Heart right ventricle (tissue), 16 donors: ENCODE measurements around the gene WHAMM. TPM values are rescaled to one million over a fixed set of nuclear protein-coding genes. Genes with fewer than 3 reads are reported as not detected.

Source experiments
- ATAC-seq, 8 donors: fragments of 200-7000 bp; cut with Tn5 transposase; one replicate each; pipeline ENCODE4 v1.9.1; 2020; ENCODE audit warnings: mild to moderate bottlenecking in 8 of 8, moderate library complexity in 8 of 8, moderate number of reproducible peaks in 1 of 8
- DNase-seq, 2 donors: peaks; one replicate each; pipeline ENCODE4 v3.0.0-alpha.2; 2020
- H3K27ac ChIP-seq, 10 donors: fragments of 200-600 bp; sonication (generic) in 2 of 10; one replicate each; pipeline versions ENCODE4 v1.5.0 to v1.8.0; 2020 to 2022; ENCODE audit warnings: mild to moderate bottlenecking in 3 of 10
- H3K27me3 ChIP-seq, 7 donors: fragments of 200-600 bp; one replicate each; pipeline ENCODE4 v1.8.0; 2021 to 2022; ENCODE audit warnings: mild to moderate bottlenecking in 2 of 7
- H3K36me3 ChIP-seq, 9 donors: fragments of 200-600 bp; sonication (generic) in 1 of 9; one replicate each; pipeline versions ENCODE4 v1.5.0 to v1.8.0; 2020 to 2022; ENCODE audit warnings: mild to moderate bottlenecking in 2 of 9
- H3K4me1 ChIP-seq, 9 donors: fragments of 200-600 bp; sonication (generic) in 1 of 9; one replicate each; pipeline versions ENCODE4 v1.5.0 to v1.8.0; 2020 to 2022; ENCODE audit warnings: mild to moderate bottlenecking in 4 of 9
- H3K4me3 ChIP-seq, 10 donors: fragments of 200-600 bp; sonication (generic) in 2 of 10; one replicate each; pipeline versions ENCODE4 v1.5.0 to v1.8.0; 2020 to 2022; ENCODE audit warnings: mild to moderate bottlenecking in 7 of 10, moderate library complexity in 2 of 10
- H3K9me3 ChIP-seq, 11 donors: fragments of 200-600 bp in 10 of 11; sonication (generic) in 2 of 11; one replicate each; pipeline versions ENCODE4 v1.5.0 to v1.8.0; 2013 to 2022; ENCODE audit warnings: mild to moderate bottlenecking in 2 of 11, control low read depth in 1 of 11, moderate library complexity in 1 of 11
- WGBS, 2 donors: extraction: QIAGEN DNeasy Blood & Tissue Kit; methylation state at CpG; one replicate each; pipeline ENCODE4 v1.1.7; 2013; ENCODE audit warnings: inconsistent platforms in 1 of 2; 5-methylcytosine and 5-hydroxymethylcytosine counted together
- intact Hi-C, 10 donors: fragments of 100-400 bp; cut with DNase I; formaldehyde crosslinking; loops; one replicate each; pipeline versions ENCODE4 v1.11.1 to v1.14.2; 2022
- polyA plus RNA-seq, 2 donors: library from polyadenylated mRNA; stranded (reverse); fragments of 200-250 nt; gene quantifications; one replicate each; pipeline ENCODE4 v1.2.3, GENCODE V29; 2013
- total RNA-seq, 10 donors: library from RNA; stranded (reverse); fragmentation: NEBNext Ultra II Directional in 3 of 10; extraction: Animal tissue kit (Norgen Biotek cat#: 25700) in 3 of 10; gene quantifications; one replicate each; pipeline versions ENCODE4 v1.2.1 to v1.2.4, GENCODE V29; 2021 to 2023
- TF ChIP-seq, protein P1 (sequence below), 9 donors: fragments of 200-600 bp; sonication (generic) in 2 of 9; IDR thresholded peaks; one replicate each; pipeline versions ENCODE4 v1.5.0 to v1.8.0; 2021 to 2022; ENCODE audit warnings: antibody characterized with exemption in 9 of 9, mild to moderate bottlenecking in 5 of 9, moderate library complexity in 1 of 9
- donor health status: Arrhythmogenic right ventricular cardiomyopathy.
- donor health status: ischemic (EF 13 %, LVEDD 7.1; RV severe dilation, severe dysfunction).
- donor health status: healthy with polysubstance abuse.
- donor health status: DM: no; HTN: yes; CAD: no.
- donor health status: DM: no; HTN: no; CAD: no.
- donor health status: ischemic (EF 25% LVEDD 6.9; RV normal size, moderate dysfunction).
- donor health status: ischemic (EF 25% LVEDD 5.7; RV mildly dilated, moderate dysfunction).
- donor health status: healthy.
- donor health status: DM: yes; HTN: yes; CAD: no.
- donor health status: Ischemic cardiomyopathy.
- donor health status: ischemic (EF 35%, LVEDD 5.7; RV mildly dilated, moderate dysfunction).
- donor health status: nonischemic (EF 11% LVEDD 7.7; RV severe dilation, severe dysfunction).
- donor health status: DM: yes; HTN: yes; CAD: no.
- donor health status: PGD.
- donor health status: ischemic (EF 29% LVEDD 5.4; RV normal size, mild dysfunction).
- donor health status: nonischemic (EF 23%, LVEDD 6.1; RV moderate dilation, normal function).

Gene WHAMM
- total and polyA plus RNA-seq, 12 donors, result 3.2 to 8.1 (median 6.3) TPM

- Histone ChIP-seq H3K4me3 (peak overlapping the region in 3 of 10 donors; percentile 4 to 19 (median 5)), H3K27ac (peak overlapping the region in 5 of 10 donors; percentile 20 to 60 (median 58)), H3K9me3 (no peaks in the 10 kb centered on the region), H3K4me1 (peaks cover 0 to 7% (median 0%) of the 10 kb centered on the region in 9 donors), H3K27me3 (no peaks in the 10 kb centered on the region), H3K36me3 (peaks cover 0 to 15% (median 0%) of the 10 kb centered on the region in 9 donors)
- 78 to 80% methylated on average over 16 to 17 of the region's 17 CpGs for WGBS, 2 donors
- intact Hi-C loops, result loop anchor here in 3 of 10 donors (5.0 to 10.0 kb wide), 2 partner anchors 129 to 132 kb away; partner anchors contain the start of gene RAMAC (in 3 of the 3)
- peak in 7 of 8 donors; percentile 37 to 80 (median 53) for ATAC-seq
- peak in 1 of 2 donors; percentile 17 for DNase-seq
- TF ChIP-seq, protein P1, sequence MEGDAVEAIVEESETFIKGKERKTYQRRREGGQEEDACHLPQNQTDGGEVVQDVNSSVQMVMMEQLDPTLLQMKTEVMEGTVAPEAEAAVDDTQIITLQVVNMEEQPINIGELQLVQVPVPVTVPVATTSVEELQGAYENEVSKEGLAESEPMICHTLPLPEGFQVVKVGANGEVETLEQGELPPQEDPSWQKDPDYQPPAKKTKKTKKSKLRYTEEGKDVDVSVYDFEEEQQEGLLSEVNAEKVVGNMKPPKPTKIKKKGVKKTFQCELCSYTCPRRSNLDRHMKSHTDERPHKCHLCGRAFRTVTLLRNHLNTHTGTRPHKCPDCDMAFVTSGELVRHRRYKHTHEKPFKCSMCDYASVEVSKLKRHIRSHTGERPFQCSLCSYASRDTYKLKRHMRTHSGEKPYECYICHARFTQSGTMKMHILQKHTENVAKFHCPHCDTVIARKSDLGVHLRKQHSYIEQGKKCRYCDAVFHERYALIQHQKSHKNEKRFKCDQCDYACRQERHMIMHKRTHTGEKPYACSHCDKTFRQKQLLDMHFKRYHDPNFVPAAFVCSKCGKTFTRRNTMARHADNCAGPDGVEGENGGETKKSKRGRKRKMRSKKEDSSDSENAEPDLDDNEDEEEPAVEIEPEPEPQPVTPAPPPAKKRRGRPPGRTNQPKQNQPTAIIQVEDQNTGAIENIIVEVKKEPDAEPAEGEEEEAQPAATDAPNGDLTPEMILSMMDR (IDR thresholded peaks at IDR 0.05), result no peak
These were observed 46.1 kb downstream of the WHAMM start for GRCh38 chr15:82855286-82856100.

DNA sequence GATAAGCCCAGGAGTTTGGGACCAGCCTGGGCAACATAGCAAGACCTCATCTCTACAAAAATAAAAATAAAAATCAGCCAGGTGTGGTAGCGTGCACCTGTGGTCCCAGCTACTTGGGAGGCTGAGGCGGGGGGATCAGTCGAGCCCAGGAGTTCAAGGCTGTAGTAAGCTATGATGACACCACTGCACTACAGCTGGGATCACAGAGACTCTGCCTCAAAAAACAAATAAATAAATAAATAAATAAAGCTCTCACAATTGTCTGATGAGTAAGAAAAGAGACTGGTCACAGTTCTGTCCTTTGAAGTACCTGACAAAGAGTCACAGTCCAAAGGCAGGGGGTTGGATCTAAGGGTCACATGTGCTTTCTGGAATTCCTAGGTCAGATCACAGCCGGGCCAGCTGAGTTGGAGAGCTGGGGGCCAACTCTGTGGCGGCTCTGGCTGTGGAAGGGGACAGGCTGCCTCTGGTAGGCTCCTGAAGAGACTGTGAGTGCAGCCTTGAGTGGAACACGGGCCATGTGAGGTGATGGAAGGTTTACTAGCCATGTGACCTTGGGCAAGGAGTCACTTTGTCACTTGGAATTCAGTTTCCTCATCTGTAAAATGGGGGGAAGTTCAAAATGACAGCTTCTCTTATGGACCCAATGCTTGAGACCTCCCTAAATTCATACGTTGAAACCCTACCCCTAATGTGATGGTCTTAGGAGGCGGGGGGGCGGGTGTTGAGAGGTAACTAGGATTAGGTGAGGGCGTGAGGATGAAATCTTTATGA is 47.2 kb downstream of the WHAMM start:
- intact Hi-C loops, result loop anchor here in 3 of 10 donors (5.0 to 10.0 kb wide), 2 partner anchors 128 to 131 kb away; partner anchors contain the start of gene RAMAC (in 3 of the 3)
- H3K9me3 ChIP-seq, result no peaks in the 10 kb centered on the region
- H3K27me3 ChIP-seq, result no peaks in the 10 kb centered on the region
- WGBS, 2 donors, result 93% methylated on average over 10 of the region's 10 CpGs
- ATAC-seq (no peak), DNase-seq (no peak)
- TF ChIP-seq, protein P1 (IDR thresholded peaks at IDR 0.05), result no peak
- peaks cover 0 to 9% (median 0%) of the 10 kb centered on the region in 9 donors for H3K36me3 ChIP-seq
- H3K27ac ChIP-seq, result peak overlapping the region in 3 of 10 donors; percentile 20 to 60 (median 53)
- H3K4me3 ChIP-seq, result no peak overlapping the region
- H3K4me1 ChIP-seq, result peaks cover 0 to 7% (median 0%) of the 10 kb centered on the region in 9 donors

DNA sequence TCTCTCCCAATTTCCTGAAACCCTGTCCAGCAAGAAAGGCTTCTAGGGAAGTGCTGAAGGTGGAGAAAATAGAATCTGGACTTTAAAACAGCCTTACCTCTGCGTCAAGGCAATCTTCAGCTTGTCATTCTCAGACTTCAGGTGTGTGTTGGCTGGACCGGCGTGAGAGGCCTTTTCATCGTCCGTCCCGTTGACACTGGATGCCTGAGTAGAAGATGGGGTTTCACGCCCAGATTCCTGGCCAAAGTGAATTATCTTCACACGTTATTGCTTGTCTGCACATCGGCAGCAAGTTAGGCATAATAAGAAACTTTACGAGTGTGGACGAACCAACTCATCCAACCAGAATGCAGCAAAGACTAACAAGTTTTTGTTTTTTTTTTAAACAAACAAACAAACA is 49.5 kb downstream of the WHAMM start:
- peaks cover 0 to 7% (median 0%) of the 10 kb centered on the region in 9 donors for H3K4me1 ChIP-seq
- TF ChIP-seq, protein P1 (IDR thresholded peaks at IDR 0.05), result no peak
- no peak overlapping the region for H3K27ac ChIP-seq
- intact Hi-C loops, result loop anchor here in 3 of 10 donors (5.0 to 10.0 kb wide), 2 partner anchors 126 to 128 kb away; partner anchors contain the start of gene RAMAC (in 3 of the 3)
- H3K9me3 ChIP-seq, result no peaks in the 10 kb centered on the region
- ATAC-seq, result no peak
- WGBS, 2 donors, result 90 to 93% methylated on average over 11 of the region's 11 CpGs
- H3K4me3 ChIP-seq, result no peak overlapping the region
- no peaks in the 10 kb centered on the region for H3K27me3 ChIP-seq
- DNase-seq, result no peak
- H3K36me3 ChIP-seq, result peaks cover 0 to 9% (median 0%) of the 10 kb centered on the region in 9 donors

GRCh38 chr15:82862886-82863285 is 53.5 kb downstream of the WHAMM start:
- no peaks in the 10 kb centered on the region for H3K27me3 ChIP-seq
- intact Hi-C loops, result no loop called here
- no peaks in the 10 kb centered on the region for H3K9me3 ChIP-seq
- H3K36me3 ChIP-seq, result peaks cover 0 to 9% (median 0%) of the 10 kb centered on the region in 9 donors
- H3K27ac ChIP-seq, result no peak overlapping the region
- no peak for ATAC-seq
- no peaks in the 10 kb centered on the region for H3K4me1 ChIP-seq
- WGBS, 2 donors, result 81 to 86% methylated on average over 6 of the region's 6 CpGs
- no peak overlapping the region for H3K4me3 ChIP-seq
- no peak for DNase-seq
- TF ChIP-seq, protein P1 (IDR thresholded peaks at IDR 0.05), result no peak
